ENCODE measurements around the gene TANGO6. TPM values are rescaled to one million over a fixed set of nuclear protein-coding genes. Genes with fewer than 3 reads are reported as not detected.

TANGO6 gene
- total and polyA plus RNA-seq, 2 of the 8 experiments (the other 6 are each of a cell fraction or from before 2014, with no cell fraction given) = 5.0 to 19.5 TPM

DNA sequence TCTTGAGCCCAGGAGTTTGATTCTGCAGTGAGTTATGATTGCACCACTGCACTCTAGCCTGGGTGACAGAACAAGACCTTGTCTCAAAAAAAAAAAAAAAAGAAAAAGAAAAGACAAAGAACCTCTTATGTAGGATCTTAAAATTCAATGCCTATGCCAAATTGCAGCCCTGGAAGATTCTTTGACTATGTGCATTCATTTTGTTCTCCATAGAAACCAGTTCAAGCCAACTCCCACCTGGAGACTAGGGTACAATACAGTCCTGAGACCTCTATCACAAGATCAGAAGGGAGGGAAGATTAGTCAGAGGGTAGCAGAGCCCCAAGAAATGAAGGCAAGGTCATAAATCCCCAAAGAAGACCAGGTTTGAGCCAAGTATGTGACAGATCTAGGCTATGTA lies 171.5 kb downstream of the TANGO6 start (continued):
- TF ChIP-seq, protein P1, sequence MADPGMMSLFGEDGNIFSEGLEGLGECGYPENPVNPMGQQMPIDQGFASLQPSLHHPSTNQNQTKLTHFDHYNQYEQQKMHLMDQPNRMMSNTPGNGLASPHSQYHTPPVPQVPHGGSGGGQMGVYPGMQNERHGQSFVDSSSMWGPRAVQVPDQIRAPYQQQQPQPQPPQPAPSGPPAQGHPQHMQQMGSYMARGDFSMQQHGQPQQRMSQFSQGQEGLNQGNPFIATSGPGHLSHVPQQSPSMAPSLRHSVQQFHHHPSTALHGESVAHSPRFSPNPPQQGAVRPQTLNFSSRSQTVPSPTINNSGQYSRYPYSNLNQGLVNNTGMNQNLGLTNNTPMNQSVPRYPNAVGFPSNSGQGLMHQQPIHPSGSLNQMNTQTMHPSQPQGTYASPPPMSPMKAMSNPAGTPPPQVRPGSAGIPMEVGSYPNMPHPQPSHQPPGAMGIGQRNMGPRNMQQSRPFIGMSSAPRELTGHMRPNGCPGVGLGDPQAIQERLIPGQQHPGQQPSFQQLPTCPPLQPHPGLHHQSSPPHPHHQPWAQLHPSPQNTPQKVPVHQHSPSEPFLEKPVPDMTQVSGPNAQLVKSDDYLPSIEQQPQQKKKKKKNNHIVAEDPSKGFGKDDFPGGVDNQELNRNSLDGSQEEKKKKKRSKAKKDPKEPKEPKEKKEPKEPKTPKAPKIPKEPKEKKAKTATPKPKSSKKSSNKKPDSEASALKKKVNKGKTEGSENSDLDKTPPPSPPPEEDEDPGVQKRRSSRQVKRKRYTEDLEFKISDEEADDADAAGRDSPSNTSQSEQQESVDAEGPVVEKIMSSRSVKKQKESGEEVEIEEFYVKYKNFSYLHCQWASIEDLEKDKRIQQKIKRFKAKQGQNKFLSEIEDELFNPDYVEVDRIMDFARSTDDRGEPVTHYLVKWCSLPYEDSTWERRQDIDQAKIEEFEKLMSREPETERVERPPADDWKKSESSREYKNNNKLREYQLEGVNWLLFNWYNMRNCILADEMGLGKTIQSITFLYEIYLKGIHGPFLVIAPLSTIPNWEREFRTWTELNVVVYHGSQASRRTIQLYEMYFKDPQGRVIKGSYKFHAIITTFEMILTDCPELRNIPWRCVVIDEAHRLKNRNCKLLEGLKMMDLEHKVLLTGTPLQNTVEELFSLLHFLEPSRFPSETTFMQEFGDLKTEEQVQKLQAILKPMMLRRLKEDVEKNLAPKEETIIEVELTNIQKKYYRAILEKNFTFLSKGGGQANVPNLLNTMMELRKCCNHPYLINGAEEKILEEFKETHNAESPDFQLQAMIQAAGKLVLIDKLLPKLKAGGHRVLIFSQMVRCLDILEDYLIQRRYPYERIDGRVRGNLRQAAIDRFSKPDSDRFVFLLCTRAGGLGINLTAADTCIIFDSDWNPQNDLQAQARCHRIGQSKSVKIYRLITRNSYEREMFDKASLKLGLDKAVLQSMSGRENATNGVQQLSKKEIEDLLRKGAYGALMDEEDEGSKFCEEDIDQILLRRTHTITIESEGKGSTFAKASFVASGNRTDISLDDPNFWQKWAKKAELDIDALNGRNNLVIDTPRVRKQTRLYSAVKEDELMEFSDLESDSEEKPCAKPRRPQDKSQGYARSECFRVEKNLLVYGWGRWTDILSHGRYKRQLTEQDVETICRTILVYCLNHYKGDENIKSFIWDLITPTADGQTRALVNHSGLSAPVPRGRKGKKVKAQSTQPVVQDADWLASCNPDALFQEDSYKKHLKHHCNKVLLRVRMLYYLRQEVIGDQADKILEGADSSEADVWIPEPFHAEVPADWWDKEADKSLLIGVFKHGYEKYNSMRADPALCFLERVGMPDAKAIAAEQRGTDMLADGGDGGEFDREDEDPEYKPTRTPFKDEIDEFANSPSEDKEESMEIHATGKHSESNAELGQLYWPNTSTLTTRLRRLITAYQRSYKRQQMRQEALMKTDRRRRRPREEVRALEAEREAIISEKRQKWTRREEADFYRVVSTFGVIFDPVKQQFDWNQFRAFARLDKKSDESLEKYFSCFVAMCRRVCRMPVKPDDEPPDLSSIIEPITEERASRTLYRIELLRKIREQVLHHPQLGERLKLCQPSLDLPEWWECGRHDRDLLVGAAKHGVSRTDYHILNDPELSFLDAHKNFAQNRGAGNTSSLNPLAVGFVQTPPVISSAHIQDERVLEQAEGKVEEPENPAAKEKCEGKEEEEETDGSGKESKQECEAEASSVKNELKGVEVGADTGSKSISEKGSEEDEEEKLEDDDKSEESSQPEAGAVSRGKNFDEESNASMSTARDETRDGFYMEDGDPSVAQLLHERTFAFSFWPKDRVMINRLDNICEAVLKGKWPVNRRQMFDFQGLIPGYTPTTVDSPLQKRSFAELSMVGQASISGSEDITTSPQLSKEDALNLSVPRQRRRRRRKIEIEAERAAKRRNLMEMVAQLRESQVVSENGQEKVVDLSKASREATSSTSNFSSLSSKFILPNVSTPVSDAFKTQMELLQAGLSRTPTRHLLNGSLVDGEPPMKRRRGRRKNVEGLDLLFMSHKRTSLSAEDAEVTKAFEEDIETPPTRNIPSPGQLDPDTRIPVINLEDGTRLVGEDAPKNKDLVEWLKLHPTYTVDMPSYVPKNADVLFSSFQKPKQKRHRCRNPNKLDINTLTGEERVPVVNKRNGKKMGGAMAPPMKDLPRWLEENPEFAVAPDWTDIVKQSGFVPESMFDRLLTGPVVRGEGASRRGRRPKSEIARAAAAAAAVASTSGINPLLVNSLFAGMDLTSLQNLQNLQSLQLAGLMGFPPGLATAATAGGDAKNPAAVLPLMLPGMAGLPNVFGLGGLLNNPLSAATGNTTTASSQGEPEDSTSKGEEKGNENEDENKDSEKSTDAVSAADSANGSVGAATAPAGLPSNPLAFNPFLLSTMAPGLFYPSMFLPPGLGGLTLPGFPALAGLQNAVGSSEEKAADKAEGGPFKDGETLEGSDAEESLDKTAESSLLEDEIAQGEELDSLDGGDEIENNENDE (IDR thresholded peaks at IDR 0.05; ENCODE audit: insufficient replicate concordance, low read length) = no peak
- no peak for TF ChIP-seq RAD21 (IDR thresholded peaks at IDR 0.05 in 1 of 2, conservative IDR thresholded peaks at IDR 0.05 in 1 of 2; ENCODE audit: low read depth in 2 of 2, low read length in 2 of 2)
- no peak for TF ChIP-seq TCF12 (IDR thresholded peaks at IDR 0.05; ENCODE audit: low read depth, low read length)
